ENCODE results near the gene TBC1D3B.
"Not testable (repeated sequence)": the region's sequence is repeated elsewhere in the genome, so short reads cannot be mapped to it uniquely, and the experiment has no call there.

TBC1D3B gene

GRCh38 chr17:36127199-36127893, 49.1 kb downstream of the TBC1D3B start:
- DNase-seq, result no peak

- DNase-seq, result no peak
These were observed 51.3 kb downstream of the TBC1D3B start for GRCh38 chr17:36124879-36125824.

DNA sequence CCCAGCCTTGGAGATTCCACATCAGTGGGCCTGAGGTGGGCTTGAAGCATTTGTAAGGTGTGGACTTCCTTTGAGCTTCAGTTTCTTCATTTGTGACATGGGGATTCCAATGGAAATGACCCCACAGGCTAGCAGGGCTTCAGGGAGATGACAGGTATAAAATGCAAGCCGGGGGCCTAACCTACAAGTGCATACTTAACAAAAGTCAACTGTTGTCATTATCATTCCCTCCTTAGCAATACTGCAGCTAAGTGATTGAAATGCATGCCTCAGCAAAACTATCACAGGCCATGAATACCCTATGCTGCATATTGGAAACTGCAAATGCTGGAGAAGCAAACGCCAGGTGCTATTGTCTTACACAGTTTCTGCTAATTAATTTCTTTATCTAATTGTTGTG, 53.0 kb downstream of the TBC1D3B start:
- no peak for DNase-seq

GRCh38 chr17:36121099-36121498, 55.3 kb downstream of the TBC1D3B start:
- not testable (repeated sequence) for DNase-seq

DNA sequence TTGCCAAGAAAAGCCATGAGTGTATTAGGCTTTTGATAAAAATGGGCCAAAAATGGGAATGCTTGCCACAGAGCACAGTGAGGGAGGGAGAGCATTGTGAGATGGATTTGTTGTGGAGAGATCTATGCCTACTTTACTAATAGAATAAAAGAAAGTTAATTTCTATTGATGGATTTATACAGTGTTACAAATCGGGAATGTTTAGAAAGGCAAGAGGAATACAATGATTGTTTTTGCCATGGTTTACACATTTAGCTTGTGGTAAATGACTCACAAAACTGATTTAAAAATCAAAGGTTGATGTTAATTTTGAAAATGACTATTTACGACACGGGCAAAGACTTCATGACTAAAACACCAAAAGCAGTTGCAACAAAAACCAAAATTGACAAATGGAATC, 56.2 kb downstream of the TBC1D3B start:
- no peak for DNase-seq

DNA sequence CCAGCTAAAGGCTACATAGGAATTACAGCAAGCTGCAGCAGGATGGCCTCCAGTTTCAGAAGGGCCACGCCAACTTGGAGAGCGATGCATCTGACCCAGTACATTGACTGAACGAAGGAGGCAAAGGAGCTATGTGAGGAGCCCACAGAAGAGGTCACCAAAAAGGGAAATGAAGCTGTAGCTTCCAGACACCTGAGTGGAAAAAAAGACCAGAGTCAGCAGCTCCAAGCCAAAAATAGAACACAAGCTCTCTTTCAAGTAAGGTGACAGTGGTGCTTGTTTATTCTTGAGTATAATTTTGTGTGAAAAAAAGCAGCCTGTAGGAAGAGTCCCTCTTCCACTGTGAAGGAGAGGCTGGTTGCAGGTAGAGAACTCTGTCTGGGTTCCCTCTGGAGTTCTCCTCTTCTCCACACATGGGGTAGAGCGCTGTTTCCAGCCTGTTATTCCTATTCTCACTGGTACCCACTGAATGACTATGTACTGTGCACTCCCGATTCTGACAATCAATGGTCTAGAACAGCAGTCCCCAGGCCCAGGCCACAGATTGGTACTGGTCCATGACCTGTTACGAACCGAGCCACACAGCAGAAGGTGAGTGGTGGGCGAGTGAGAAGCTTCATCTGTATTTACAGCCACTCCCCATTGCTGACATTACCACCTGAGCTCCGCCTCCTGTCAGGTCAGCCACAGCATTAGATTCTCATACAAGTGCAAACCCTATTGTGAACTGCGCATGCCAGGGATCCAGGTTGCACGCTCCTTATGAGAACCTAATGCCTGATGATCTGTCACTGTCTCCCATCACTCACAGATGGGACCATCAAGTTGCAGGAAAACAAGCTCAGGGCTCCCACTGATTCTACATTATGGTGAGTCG, 57.7 kb downstream of the TBC1D3B start:
- no peak for DNase-seq

- DNase-seq, result peak; percentile 63
These were observed 58.7 kb downstream of the TBC1D3B start for GRCh38 chr17:36117505-36118382.
